Cardiac muscle cell (in vitro differentiated cells and primary cell): ENCODE data around the gene VMP1. TPM values are rescaled to one million over a fixed set of nuclear protein-coding genes. Genes with fewer than 3 reads are reported as not detected.
A peak's percentile ranks its signal among the peaks of the same experiment; 100 is the strongest.
"Not testable (repeated sequence)": the region's sequence is repeated elsewhere in the genome, so short reads cannot be mapped to it uniquely, and the experiment has no call there.

Source experiments
- DNase-seq, 2 donors: peaks; one replicate each; pipeline versions ENCODE4 v3.0.0 to v3.0.0-alpha.2; 2010 to 2017; ENCODE audit warnings: low read depth in 1 of 2, low spot score in 1 of 2
- H3K27ac ChIP-seq: fragments of 200-600 bp; sonication (generic); 2 replicates; pipeline ENCODE4 v1.5.1; 2016
- H3K27me3 ChIP-seq: fragments of 200-600 bp; sonication (generic); 2 replicates; pipeline ENCODE4 v1.6.0; 2016; ENCODE audit warnings: control low read depth
- H3K36me3 ChIP-seq: fragments of 200-600 bp; sonication (generic); 2 replicates; pipeline ENCODE4 v1.5.1; 2016; ENCODE audit warnings: control low read depth
- H3K4me1 ChIP-seq: fragments of 200-600 bp; sonication (generic); 2 replicates; pipeline ENCODE4 v1.8.1; 2017; ENCODE audit warnings: low read depth, mild to moderate bottlenecking, mixed run types
- H3K4me3 ChIP-seq: fragments of 200-600 bp; sonication (generic); 2 replicates; pipeline ENCODE4 v1.5.1; 2016; ENCODE audit warnings: mild to moderate bottlenecking
- H3K9me3 ChIP-seq: fragments of 200-600 bp; sonication (generic); 2 replicates; pipeline ENCODE4 v1.5.1; 2017; ENCODE audit warnings: low read depth, mild to moderate bottlenecking, control low read depth
- polyA plus RNA-seq: library from polyadenylated mRNA; unstranded; fragments of >200 nt; fragmentation: Nextera tagmentation; extraction: Ambion mirVana; gene quantifications from 2 replicates; pipeline ENCODE4 v1.2.1, GENCODE V29; 2016
- total RNA-seq: library from RNA; depleted of rRNA; stranded (reverse); fragments of >200 nt; gene quantifications from 2 replicates; pipeline ENCODE4 v1.2.3, GENCODE V29; 2016
- TF ChIP-seq, protein P1 (sequence below): IDR thresholded peaks from 2 replicates; pipeline ENCODE4 v1.5.1; 2012; ENCODE audit warnings: low read depth, mild to moderate bottlenecking, low read length

The VMP1 gene
- total and polyA plus RNA-seq, 2 experiments from 2014 or later, result 65.0 to 91.3 TPM

DNA sequence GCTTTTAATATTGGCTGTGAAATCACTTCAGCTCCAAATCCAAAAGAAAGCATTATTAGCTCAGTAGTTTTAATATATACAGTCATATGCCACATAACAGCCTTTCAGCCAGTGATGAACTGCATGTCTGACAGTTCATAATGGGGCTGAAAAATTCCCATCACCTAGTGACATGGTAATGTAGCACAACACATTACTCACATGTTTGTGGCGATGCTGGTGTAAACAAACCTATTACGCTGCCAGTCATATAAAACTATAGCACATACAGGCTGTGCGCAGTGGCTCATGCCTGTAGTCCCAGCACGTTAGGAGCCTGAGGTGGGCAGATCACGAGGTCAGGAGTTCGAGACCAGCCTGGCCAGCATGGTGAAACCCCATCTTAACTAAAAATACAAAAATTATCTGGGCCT, 93.1 kb downstream of the VMP1 start:
- Histone ChIP-seq H3K27ac (peak overlapping the region; percentile 2), H3K4me1 (peaks cover 11% of the 10 kb centered on the region), H3K27me3 (no peaks in the 10 kb centered on the region), H3K4me3 (no peak overlapping the region), H3K36me3 (no peaks in the 10 kb centered on the region), H3K9me3 (no peaks in the 10 kb centered on the region)
- TF ChIP-seq, protein P1, sequence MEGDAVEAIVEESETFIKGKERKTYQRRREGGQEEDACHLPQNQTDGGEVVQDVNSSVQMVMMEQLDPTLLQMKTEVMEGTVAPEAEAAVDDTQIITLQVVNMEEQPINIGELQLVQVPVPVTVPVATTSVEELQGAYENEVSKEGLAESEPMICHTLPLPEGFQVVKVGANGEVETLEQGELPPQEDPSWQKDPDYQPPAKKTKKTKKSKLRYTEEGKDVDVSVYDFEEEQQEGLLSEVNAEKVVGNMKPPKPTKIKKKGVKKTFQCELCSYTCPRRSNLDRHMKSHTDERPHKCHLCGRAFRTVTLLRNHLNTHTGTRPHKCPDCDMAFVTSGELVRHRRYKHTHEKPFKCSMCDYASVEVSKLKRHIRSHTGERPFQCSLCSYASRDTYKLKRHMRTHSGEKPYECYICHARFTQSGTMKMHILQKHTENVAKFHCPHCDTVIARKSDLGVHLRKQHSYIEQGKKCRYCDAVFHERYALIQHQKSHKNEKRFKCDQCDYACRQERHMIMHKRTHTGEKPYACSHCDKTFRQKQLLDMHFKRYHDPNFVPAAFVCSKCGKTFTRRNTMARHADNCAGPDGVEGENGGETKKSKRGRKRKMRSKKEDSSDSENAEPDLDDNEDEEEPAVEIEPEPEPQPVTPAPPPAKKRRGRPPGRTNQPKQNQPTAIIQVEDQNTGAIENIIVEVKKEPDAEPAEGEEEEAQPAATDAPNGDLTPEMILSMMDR, result no peak
- no peak for DNase-seq

DNA sequence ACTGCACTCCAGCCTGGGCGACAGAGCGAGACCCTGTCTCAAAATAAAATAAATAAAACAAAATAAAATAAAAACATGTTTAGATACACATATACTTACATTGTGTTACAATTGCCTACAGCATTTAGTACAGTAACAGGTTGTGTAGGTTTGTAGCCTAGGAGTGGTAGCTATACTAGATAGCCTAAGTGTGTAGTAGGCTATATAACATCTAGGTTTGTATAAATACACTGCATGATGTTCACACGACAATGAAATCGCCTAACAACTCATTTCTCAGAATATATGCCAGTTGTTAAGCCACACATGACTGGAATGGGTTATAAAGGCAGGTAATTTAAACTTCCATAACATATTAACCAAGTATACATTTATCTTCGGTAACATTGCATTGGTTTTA, 94.7 kb downstream of the VMP1 start:
- H3K27me3 ChIP-seq, result no peaks in the 10 kb centered on the region
- DNase-seq, result no peak
- TF ChIP-seq, protein P1, result no peak
- H3K36me3 ChIP-seq, result no peaks in the 10 kb centered on the region
- no peak overlapping the region for H3K4me3 ChIP-seq
- no peak overlapping the region for H3K27ac ChIP-seq
- H3K4me1 ChIP-seq, result peaks cover 3% of the 10 kb centered on the region
- no peaks in the 10 kb centered on the region for H3K9me3 ChIP-seq

DNA sequence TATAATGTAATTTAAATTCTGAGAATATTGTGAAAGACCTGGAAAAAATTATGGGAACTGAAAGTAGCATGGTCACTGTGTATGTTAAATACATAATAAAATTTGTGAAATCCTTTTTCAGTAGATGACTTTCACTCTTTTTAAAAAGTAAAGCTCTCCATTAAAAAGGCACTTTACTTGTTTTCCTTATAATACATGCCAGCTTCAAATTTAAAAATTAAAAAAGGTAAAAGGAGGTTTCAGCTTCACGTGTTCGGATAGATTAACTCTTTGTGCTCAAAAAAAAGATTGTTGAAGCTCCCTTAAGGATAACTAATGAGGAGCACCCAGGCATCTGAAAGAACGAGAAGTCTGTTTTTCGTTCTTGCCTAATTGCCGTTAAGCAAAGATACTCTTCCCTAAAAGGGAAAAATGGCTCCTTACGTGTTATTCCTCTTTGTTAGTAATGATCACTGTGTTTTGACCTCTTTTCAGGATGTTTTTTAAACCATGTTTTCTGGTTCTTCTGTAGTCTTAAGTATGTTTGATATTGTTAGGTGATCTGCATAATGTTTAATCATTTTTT, 97.5 kb downstream of the VMP1 start:
- no peaks in the 10 kb centered on the region for H3K4me1 ChIP-seq
- TF ChIP-seq, protein P1, result no peak
- H3K9me3 ChIP-seq, result no peaks in the 10 kb centered on the region
- H3K4me3 ChIP-seq, result no peak overlapping the region
- peak in 1 of 2 donors; percentile 61 for DNase-seq
- peaks cover 2% of the 10 kb centered on the region for H3K36me3 ChIP-seq
- no peaks in the 10 kb centered on the region for H3K27me3 ChIP-seq
- H3K27ac ChIP-seq, result no peak overlapping the region

DNA sequence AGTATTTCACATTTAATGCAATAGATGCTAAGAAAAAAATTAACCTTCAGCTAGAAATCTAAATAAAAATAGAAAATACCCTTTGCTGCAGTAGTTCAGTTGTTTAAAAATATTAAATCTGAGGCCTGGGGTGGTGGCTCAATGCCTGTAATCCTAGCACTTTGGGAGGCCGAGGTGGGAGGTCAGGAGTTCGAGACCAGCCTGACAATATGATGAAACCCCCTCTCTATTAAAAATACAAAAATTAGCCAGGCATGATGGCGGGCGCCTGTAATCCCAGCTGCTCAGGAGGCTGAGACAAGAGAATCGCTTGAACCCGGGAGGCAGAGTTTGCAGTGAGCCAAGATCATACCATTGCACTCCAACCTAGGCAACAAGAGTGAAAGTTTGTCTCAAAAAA, 98.9 kb downstream of the VMP1 start:
- not testable (repeated sequence) for H3K4me1 ChIP-seq, H3K27me3 ChIP-seq, H3K9me3 ChIP-seq, H3K4me3 ChIP-seq, DNase-seq, H3K27ac ChIP-seq, H3K36me3 ChIP-seq

DNA sequence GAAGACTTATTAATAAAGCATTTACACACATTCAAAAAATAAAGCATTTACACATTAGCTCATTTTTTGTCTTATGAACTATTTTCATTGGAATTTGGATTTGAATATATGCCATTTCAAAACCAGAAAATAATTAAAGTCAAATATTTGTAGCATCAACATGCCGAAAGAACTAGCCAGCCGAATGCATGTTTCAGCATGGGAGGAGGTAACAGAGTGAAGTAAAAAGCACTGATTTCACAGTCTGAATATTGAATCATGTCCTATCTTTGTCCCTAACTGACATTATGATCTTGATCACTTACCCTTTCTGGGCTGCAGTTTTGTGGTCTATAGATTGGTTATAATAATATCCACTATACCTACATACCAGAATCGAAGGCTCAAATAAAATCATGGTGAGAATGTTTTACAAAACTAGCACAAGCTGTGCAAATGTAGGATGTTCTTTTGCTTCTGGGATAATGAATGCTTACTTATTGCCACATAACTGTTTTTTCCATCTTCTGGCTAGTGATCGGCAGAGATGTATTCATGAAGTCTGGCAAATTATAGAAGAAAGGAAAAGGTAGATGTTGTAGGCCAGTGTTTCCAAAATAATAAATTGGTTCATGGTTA, 100.5 kb downstream of the VMP1 start:
- TF ChIP-seq, protein P1, result no peak
- Histone ChIP-seq H3K27ac (peak overlapping the region; percentile 25), H3K9me3 (no peaks in the 10 kb centered on the region), H3K36me3 (peaks cover 4% of the 10 kb centered on the region), H3K4me1 (no peaks in the 10 kb centered on the region), H3K27me3 (no peaks in the 10 kb centered on the region), H3K4me3 (no peak overlapping the region)
- DNase-seq, result no peak

DNA sequence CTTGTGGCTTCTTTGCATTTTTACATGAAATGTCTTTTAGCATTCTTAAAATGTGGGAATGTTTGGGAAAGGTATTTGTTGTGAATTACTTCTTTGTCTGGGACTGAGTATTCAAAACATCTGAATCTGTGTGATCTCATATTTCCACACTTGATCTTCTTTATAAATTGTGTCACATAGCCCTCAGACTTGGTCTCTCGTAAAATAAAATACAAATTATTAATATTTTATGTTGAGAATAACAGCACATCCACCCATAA, 103.4 kb downstream of the VMP1 start:
- peaks cover 4% of the 10 kb centered on the region for H3K36me3 ChIP-seq
- H3K9me3 ChIP-seq, result no peaks in the 10 kb centered on the region
- no peak overlapping the region for H3K4me3 ChIP-seq
- no peaks in the 10 kb centered on the region for H3K27me3 ChIP-seq
- TF ChIP-seq, protein P1, result no peak
- DNase-seq, result no peak
- no peak overlapping the region for H3K27ac ChIP-seq
- H3K4me1 ChIP-seq, result no peaks in the 10 kb centered on the region
